GM18498 (cell line): ENCODE measurements around the gene ABCC1.
"Not testable (repeated sequence)": the region's sequence is repeated elsewhere in the genome, so short reads cannot be mapped to it uniquely, and the experiment has no call there.

Experiments used
- ATAC-seq: cut with Tn5 transposase; IDR thresholded peaks from one replicate; pipeline ENCODE4 v1.9.1; 2021; ENCODE audit warnings: mild to moderate bottlenecking, moderate library complexity; ENCODE audit not compliant: unreplicated experiment

The ABCC1 gene

GRCh38 chr16:15949210-15950160 is at the start of gene ABCC1:
ABCC1 (plus strand) TSS chr16:15949616; CDS start chr16:15949752, 136 bp downstream.
- peak; percentile 73 for ATAC-seq

GRCh38 chr16:15900357-15900756 is 49.1 kb upstream of the ABCC1 start:
- ATAC-seq, result no peak

GRCh38 chr16:15900901-15901500 is 48.4 kb upstream of the ABCC1 start:
- ATAC-seq, result no peak

GRCh38 chr16:15903960-15904359 is 45.5 kb upstream of the ABCC1 start:
- no peak for ATAC-seq

- no peak for ATAC-seq
Measured at GRCh38 chr16:15906439-15906838, 43.0 kb upstream of the ABCC1 start.

GRCh38 chr16:15907863-15908478 is 41.4 kb upstream of the ABCC1 start:
- peak; percentile 99 for ATAC-seq

GRCh38 chr16:15911198-15911597 is 38.2 kb upstream of the ABCC1 start:
- no peak for ATAC-seq

GRCh38 chr16:15913046-15913698 is 36.2 kb upstream of the ABCC1 start:
- no peak for ATAC-seq

GRCh38 chr16:15915555-15916081 is 33.8 kb upstream of the ABCC1 start:
- no peak for ATAC-seq

- ATAC-seq, result no peak
Measured at GRCh38 chr16:15916323-15916722, 33.1 kb upstream of the ABCC1 start.

GRCh38 chr16:15918314-15918713 is 31.1 kb upstream of the ABCC1 start:
- ATAC-seq, result not testable (repeated sequence)

GRCh38 chr16:15919331-15919730 is 30.1 kb upstream of the ABCC1 start:
- no peak for ATAC-seq

- no peak for ATAC-seq
Measured at GRCh38 chr16:15924996-15925395, 24.4 kb upstream of the ABCC1 start.

- ATAC-seq, result no peak
Measured at GRCh38 chr16:15925631-15926030, 23.8 kb upstream of the ABCC1 start.

GRCh38 chr16:15928261-15929104 is 20.9 kb upstream of the ABCC1 start:
- no peak for ATAC-seq

GRCh38 chr16:15932939-15933338 is 16.5 kb upstream of the ABCC1 start:
- ATAC-seq, result no peak

GRCh38 chr16:15933781-15934180 is 15.6 kb upstream of the ABCC1 start:
- ATAC-seq, result no peak

- ATAC-seq, result no peak
Measured at GRCh38 chr16:15934991-15935390, 14.4 kb upstream of the ABCC1 start.

GRCh38 chr16:15936809-15937208 is 12.6 kb upstream of the ABCC1 start:
- not testable (repeated sequence) for ATAC-seq
